NCI-H1694 treated with DMSO at 0.1 percent for 48 hours (cell line): ENCODE data around the gene AFF1.

ENCODE experiments used
- DNase-seq: peaks from one replicate; lab custom pipeline; 2025; lab: John Stamatoyannopoulos, UW

Gene AFF1

GRCh38 chr4:86919561-86920223 is 15.1 kb upstream of the AFF1 start:
- DNase-seq = no peak

- DNase-seq = no peak
Measured at GRCh38 chr4:86921608-86922252, 13.1 kb upstream of the AFF1 start.

GRCh38 chr4:86924811-86925210 is 10.0 kb upstream of the AFF1 start:
- DNase-seq = no peak

- DNase-seq = no peak
Measured at GRCh38 chr4:86926435-86927086, 8.2 kb upstream of the AFF1 start.

GRCh38 chr4:86927843-86928395 is 6.9 kb upstream of the AFF1 start:
- no peak for DNase-seq

- DNase-seq = no peak
Measured at GRCh38 chr4:86928400-86929255, 6.2 kb upstream of the AFF1 start.

- no peak for DNase-seq
Measured at GRCh38 chr4:86934147-86934770, 552 bp upstream of the AFF1 start.

- no peak for DNase-seq
Measured at GRCh38 chr4:86935566-86935852, 698 bp downstream of the AFF1 start.

GRCh38 chr4:86935853-86936733 is 1.3 kb downstream of the AFF1 start:
- no peak for DNase-seq

GRCh38 chr4:86938771-86939520 is 4.1 kb downstream of the AFF1 start:
- DNase-seq = no peak

GRCh38 chr4:86939729-86940575 is 5.1 kb downstream of the AFF1 start:
- no peak for DNase-seq

- DNase-seq = no peak
Measured at GRCh38 chr4:86940920-86941460, 6.2 kb downstream of the AFF1 start.

GRCh38 chr4:86942185-86942666 is 7.4 kb downstream of the AFF1 start:
- DNase-seq = no peak

GRCh38 chr4:86944964-86945781 is 10.4 kb downstream of the AFF1 start:
- DNase-seq = no peak

- DNase-seq = no peak
Measured at GRCh38 chr4:86946868-86947500, 12.2 kb downstream of the AFF1 start.

GRCh38 chr4:86947501-86948120 is 12.8 kb downstream of the AFF1 start:
- no peak for DNase-seq

- no peak for DNase-seq
Measured at GRCh38 chr4:86948276-86948675, 13.5 kb downstream of the AFF1 start.
